ENCODE results near the gene HTR2A.

Gene HTR2A

GRCh38 chr13:46846726-46847125, 50.1 kb downstream of the HTR2A start:
- no peak overlapping the region for H2AFZ ChIP-seq
- H3K4me2 ChIP-seq (ENCODE audit: low read length), result peak overlapping the region; percentile 52
- H3K27me3 ChIP-seq (ENCODE audit: control insufficient read depth, insufficient read depth, low read length), result no peaks in the 10 kb centered on the region
- H3K9me3 ChIP-seq (ENCODE audit: control insufficient read depth, low read length), result no peaks in the 10 kb centered on the region
- no peaks in the 10 kb centered on the region for H3K79me2 ChIP-seq
- no peak overlapping the region for H3K27ac ChIP-seq
- no peak overlapping the region for H3K9ac ChIP-seq
- no peaks in the 10 kb centered on the region for H3K4me1 ChIP-seq
- no peaks in the 10 kb centered on the region for H3K36me3 ChIP-seq (ENCODE audit: control insufficient read depth, insufficient read depth, low read length)
- TF ChIP-seq CTCF (IDR thresholded peaks at IDR 0.05), result no peak
- H3K4me3 ChIP-seq (ENCODE audit: low read depth, low read length), result no peak overlapping the region

- no peak for TF ChIP-seq CTCF (IDR thresholded peaks at IDR 0.05)
- H3K4me1 ChIP-seq, result no peaks in the 10 kb centered on the region
- H3K9me3 ChIP-seq (ENCODE audit: control insufficient read depth, low read length), result no peaks in the 10 kb centered on the region
- no peaks in the 10 kb centered on the region for H3K36me3 ChIP-seq (ENCODE audit: control insufficient read depth, insufficient read depth, low read length)
- no peaks in the 10 kb centered on the region for H3K79me2 ChIP-seq
- no peak overlapping the region for H2AFZ ChIP-seq
- H3K9ac ChIP-seq, result no peak overlapping the region
- no peak overlapping the region for H3K4me3 ChIP-seq (ENCODE audit: low read depth, low read length)
- no peaks in the 10 kb centered on the region for H3K27me3 ChIP-seq (ENCODE audit: control insufficient read depth, insufficient read depth, low read length)
- no peak overlapping the region for H3K4me2 ChIP-seq (ENCODE audit: low read length)
- no peak overlapping the region for H3K27ac ChIP-seq
Observed at GRCh38 chr13:46845146-46845545, 51.7 kb downstream of the HTR2A start.

- no peaks in the 10 kb centered on the region for H3K4me1 ChIP-seq
- no peaks in the 10 kb centered on the region for H3K36me3 ChIP-seq (ENCODE audit: control insufficient read depth, insufficient read depth, low read length)
- no peak overlapping the region for H3K27ac ChIP-seq
- H2AFZ ChIP-seq, result no peak overlapping the region
- no peak overlapping the region for H3K4me3 ChIP-seq (ENCODE audit: low read depth, low read length)
- H3K79me2 ChIP-seq, result no peaks in the 10 kb centered on the region
- no peak overlapping the region for H3K9ac ChIP-seq
- no peak overlapping the region for H3K4me2 ChIP-seq (ENCODE audit: low read length)
- no peaks in the 10 kb centered on the region for H3K9me3 ChIP-seq (ENCODE audit: control insufficient read depth, low read length)
- H3K27me3 ChIP-seq (ENCODE audit: control insufficient read depth, insufficient read depth, low read length), result no peaks in the 10 kb centered on the region
- TF ChIP-seq CTCF (IDR thresholded peaks at IDR 0.05), result no peak
Observed at GRCh38 chr13:46844431-46844830, 52.4 kb downstream of the HTR2A start.

GRCh38 chr13:46839399-46839798, 57.5 kb downstream of the HTR2A start:
- Histone ChIP-seq H3K4me1 (no peaks in the 10 kb centered on the region), H3K4me3 (ENCODE audit: low read depth, low read length) (no peak overlapping the region), H3K79me2 (no peaks in the 10 kb centered on the region), H3K27me3 (ENCODE audit: control insufficient read depth, insufficient read depth, low read length) (no peaks in the 10 kb centered on the region), H3K9me3 (ENCODE audit: control insufficient read depth, low read length) (no peaks in the 10 kb centered on the region), H3K27ac (no peak overlapping the region), H3K4me2 (ENCODE audit: low read length) (no peak overlapping the region), H3K36me3 (ENCODE audit: control insufficient read depth, insufficient read depth, low read length) (no peaks in the 10 kb centered on the region), H2AFZ (no peak overlapping the region), H3K9ac (no peak overlapping the region)
- TF ChIP-seq CTCF (IDR thresholded peaks at IDR 0.05), result no peak

GRCh38 chr13:46834657-46835056, 62.2 kb downstream of the HTR2A start:
- no peak for TF ChIP-seq CTCF (IDR thresholded peaks at IDR 0.05)
- no peaks in the 10 kb centered on the region for H3K4me1 ChIP-seq

More at GRCh38 chr13:46834657-46835056, 62.2 kb downstream of the HTR2A start:
- Histone ChIP-seq H3K36me3 (ENCODE audit: control insufficient read depth, insufficient read depth, low read length) (no peaks in the 10 kb centered on the region), H3K9me3 (ENCODE audit: control insufficient read depth, low read length) (no peaks in the 10 kb centered on the region), H3K4me2 (ENCODE audit: low read length) (no peak overlapping the region), H3K27me3 (ENCODE audit: control insufficient read depth, insufficient read depth, low read length) (no peaks in the 10 kb centered on the region), H2AFZ (no peak overlapping the region), H3K27ac (no peak overlapping the region), H3K79me2 (no peaks in the 10 kb centered on the region), H3K9ac (no peak overlapping the region), H3K4me3 (ENCODE audit: low read depth, low read length) (no peak overlapping the region)
